Measurements from ENCODE around the gene MEP1A. TPM values are rescaled to one million over a fixed set of nuclear protein-coding genes. Genes with fewer than 3 reads are reported as not detected.
"Not testable (repeated sequence)": the region's sequence is repeated elsewhere in the genome, so short reads cannot be mapped to it uniquely, and the experiment has no call there.

MEP1A gene, protein sequence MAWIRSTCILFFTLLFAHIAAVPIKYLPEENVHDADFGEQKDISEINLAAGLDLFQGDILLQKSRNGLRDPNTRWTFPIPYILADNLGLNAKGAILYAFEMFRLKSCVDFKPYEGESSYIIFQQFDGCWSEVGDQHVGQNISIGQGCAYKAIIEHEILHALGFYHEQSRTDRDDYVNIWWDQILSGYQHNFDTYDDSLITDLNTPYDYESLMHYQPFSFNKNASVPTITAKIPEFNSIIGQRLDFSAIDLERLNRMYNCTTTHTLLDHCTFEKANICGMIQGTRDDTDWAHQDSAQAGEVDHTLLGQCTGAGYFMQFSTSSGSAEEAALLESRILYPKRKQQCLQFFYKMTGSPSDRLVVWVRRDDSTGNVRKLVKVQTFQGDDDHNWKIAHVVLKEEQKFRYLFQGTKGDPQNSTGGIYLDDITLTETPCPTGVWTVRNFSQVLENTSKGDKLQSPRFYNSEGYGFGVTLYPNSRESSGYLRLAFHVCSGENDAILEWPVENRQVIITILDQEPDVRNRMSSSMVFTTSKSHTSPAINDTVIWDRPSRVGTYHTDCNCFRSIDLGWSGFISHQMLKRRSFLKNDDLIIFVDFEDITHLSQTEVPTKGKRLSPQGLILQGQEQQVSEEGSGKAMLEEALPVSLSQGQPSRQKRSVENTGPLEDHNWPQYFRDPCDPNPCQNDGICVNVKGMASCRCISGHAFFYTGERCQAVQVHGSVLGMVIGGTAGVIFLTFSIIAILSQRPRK
- total RNA-seq = 1 to 10 TPM in 1 of 3 donors, under 1 TPM in 1, not detected in 1; 0.29 to 1.3 TPM

DNA sequence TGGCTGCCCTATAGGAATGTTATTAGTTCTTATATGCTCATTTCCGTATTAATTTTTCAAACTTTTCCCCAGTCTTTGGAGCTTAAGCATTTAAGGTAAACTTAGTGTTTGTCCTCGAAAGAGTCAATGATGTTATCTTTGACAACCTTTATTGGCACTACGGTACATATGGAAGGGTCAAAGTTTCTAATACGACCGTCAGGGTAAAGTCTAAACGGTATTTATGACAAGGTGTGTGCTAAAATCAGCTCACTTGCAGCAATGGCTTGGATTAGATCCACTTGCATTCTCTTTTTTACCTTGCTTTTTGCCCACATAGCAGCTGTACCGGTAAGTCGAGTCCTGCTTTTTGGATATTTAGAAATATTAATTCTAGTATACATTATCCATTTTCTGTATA lies at the start of gene MEP1A:
TSS of gene MEP1A (plus strand) at position 252 of the 400 bp plus-strand sequence. CDS start at position 262, 10 bp downstream.
- intact Hi-C loops (cut with DNase I; ENCODE audit: low total_unique reads) = no loop called here
- no peaks in the 10 kb centered on the region for H3K36me3 ChIP-seq
- DNase-seq (ENCODE audit: low spot score in 2 of 2) = no peak
- no peaks in the 10 kb centered on the region for H3K4me1 ChIP-seq
- H3K27ac ChIP-seq = no peak within 1 kb of the TSS
- H3K4me3 ChIP-seq = no peak within 1 kb of the TSS
- no peaks in the 10 kb centered on the region for H3K9me3 ChIP-seq
- TF ChIP-seq POLR2A (IDR thresholded peaks at IDR 0.05) (no peak), POLR2AphosphoS5 (IDR thresholded peaks at IDR 0.05) (no peak)
- TF ChIP-seq, protein P1, sequence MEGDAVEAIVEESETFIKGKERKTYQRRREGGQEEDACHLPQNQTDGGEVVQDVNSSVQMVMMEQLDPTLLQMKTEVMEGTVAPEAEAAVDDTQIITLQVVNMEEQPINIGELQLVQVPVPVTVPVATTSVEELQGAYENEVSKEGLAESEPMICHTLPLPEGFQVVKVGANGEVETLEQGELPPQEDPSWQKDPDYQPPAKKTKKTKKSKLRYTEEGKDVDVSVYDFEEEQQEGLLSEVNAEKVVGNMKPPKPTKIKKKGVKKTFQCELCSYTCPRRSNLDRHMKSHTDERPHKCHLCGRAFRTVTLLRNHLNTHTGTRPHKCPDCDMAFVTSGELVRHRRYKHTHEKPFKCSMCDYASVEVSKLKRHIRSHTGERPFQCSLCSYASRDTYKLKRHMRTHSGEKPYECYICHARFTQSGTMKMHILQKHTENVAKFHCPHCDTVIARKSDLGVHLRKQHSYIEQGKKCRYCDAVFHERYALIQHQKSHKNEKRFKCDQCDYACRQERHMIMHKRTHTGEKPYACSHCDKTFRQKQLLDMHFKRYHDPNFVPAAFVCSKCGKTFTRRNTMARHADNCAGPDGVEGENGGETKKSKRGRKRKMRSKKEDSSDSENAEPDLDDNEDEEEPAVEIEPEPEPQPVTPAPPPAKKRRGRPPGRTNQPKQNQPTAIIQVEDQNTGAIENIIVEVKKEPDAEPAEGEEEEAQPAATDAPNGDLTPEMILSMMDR (IDR thresholded peaks at IDR 0.05) = no peak
- no peaks in the 10 kb centered on the region for H3K27me3 ChIP-seq

DNA sequence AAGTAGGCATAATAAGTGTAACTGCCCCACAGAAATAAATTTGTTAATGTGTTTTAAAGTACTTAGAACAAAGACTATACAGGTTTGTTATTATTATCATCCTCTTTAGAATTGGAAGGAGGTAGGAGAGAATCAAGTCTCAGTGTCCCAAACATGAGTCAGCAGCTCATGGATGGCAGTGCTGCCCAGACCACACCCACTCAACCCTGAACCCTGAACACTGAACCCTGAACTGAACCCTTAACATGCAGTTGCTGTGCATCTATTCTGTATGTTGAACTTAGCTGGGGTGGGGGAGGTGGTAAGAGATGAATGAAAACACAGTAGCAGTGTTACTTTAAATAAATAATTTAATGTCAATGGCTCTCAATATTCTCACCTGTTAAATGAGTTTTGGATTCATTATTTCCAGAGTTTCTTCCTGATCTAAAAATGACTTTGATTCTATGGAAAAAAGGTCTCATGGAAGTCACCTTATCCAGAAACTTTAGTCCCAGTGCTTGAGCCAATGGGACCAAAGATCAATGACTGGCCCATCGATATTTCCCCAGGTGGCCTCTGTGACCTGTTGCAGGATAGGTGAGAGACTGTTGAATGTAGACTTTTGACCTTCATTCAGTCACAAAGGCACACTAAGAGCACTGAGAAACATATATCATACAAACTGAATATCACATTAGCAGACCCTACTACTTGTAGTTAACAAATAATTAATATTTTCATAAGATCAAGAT lies 49.6 kb upstream of the MEP1A start:
- H3K4me3 ChIP-seq = no peak overlapping the region
- TF ChIP-seq POLR2A (IDR thresholded peaks at IDR 0.05) (no peak), POLR2AphosphoS5 (IDR thresholded peaks at IDR 0.05) (no peak)
- TF ChIP-seq, protein P1 (IDR thresholded peaks at IDR 0.05) = no peak
- intact Hi-C loops (cut with DNase I; ENCODE audit: low total_unique reads) = no loop called here

DNA sequence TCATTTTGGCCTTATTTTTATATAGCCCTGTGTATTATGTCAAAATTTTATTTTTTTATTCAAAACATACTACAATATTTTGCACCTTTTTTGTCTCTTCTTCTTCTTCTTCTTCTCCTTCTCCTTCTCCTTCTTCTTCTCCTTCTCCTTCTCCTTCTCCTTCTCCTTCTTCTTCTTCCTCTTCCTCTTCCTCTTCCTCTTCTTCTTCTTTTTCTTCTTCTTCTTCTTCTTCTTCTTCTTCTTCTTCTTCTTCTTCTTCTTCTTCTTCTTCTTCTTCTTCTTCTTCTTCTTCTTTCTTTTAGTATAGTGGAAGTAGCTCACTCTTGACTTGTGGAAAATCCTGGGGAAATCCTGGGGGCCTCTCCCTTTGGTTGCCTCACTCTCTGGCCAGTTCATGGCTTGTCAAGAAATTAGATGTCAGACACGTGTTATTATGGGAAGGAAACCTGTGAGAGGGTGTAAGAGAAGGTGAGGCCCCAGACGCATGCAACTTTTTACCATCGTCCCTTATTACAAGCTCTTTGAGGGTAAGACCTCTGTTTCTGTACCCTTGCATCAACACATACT lies 48.9 kb upstream of the MEP1A start:
- DNase-seq (ENCODE audit: low spot score in 2 of 2); H3K36me3 ChIP-seq; H3K27ac ChIP-seq; H3K9me3 ChIP-seq; H3K4me3 ChIP-seq; H3K27me3 ChIP-seq; H3K4me1 ChIP-seq; intact Hi-C loops (cut with DNase I; ENCODE audit: low total_unique reads): not testable (repeated sequence)

More for the DNA sequence above, 49.6 kb upstream of the MEP1A start:
- no peaks in the 10 kb centered on the region for H3K4me1 ChIP-seq
- DNase-seq (ENCODE audit: low spot score in 2 of 2) = no peak
- no peak overlapping the region for H3K27ac ChIP-seq
- H3K9me3 ChIP-seq = no peaks in the 10 kb centered on the region
- no peaks in the 10 kb centered on the region for H3K36me3 ChIP-seq
- H3K27me3 ChIP-seq = no peaks in the 10 kb centered on the region

DNA sequence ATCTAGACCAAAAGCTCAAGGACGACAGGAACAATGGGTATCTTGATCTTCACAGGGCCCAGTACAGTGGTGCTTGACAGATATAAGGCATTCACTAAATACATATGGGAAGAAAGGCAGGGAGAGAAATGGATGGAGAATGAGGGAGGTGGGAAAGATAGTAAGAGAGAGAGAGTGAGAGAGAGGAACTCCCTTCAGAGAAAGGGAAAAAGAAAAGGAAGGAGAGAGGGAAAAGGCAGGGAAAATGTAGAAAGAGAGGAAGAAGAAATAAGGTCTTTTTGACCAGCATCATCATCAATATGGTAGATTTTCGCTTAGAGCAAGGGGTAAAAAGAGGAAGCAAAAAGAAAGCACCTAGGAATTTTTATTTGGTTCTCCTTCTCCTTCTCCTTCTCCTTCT lies 47.2 kb upstream of the MEP1A start:
- intact Hi-C loops (cut with DNase I; ENCODE audit: low total_unique reads) = no loop called here
- Histone ChIP-seq H3K27me3 (no peaks in the 10 kb centered on the region), H3K36me3 (no peaks in the 10 kb centered on the region), H3K4me3 (no peak overlapping the region), H3K4me1 (no peaks in the 10 kb centered on the region), H3K9me3 (no peaks in the 10 kb centered on the region), H3K27ac (no peak overlapping the region)
- no peak for DNase-seq (ENCODE audit: low spot score in 2 of 2)
- TF ChIP-seq POLR2A (IDR thresholded peaks at IDR 0.05) (no peak), POLR2AphosphoS5 (IDR thresholded peaks at IDR 0.05) (no peak)
- TF ChIP-seq, protein P1 (IDR thresholded peaks at IDR 0.05) = no peak

DNA sequence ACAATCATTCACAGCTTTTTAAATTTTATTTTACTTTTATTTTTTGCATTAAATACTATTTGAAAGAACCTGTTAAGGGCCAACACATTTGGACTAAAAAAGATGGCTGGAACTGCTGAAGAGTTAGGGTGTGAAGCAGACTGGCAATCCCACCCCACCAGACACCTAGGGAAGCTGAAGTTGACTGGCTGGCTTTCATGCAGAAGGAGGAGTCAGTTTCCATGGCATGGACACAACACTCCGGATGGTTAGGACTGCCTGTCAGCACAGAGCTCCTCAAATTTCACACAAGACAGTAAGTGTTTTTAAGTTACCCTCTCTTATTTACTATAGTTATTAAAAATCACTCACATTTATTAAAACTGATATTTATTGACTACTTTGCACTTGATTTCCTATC lies 46.5 kb upstream of the MEP1A start, which contains the start of gene ANKRD66:
TSS of gene ANKRD66 (plus strand) at position 238 of the 400 bp plus-strand sequence. CDS start 5,016 bp downstream, outside the sequence.
- intact Hi-C loops (cut with DNase I; ENCODE audit: low total_unique reads) = no loop called here
- Histone ChIP-seq H3K36me3 (no peaks in the 10 kb centered on the region), H3K4me3 (no peak within 1 kb of the TSS), H3K4me1 (no peaks in the 10 kb centered on the region), H3K9me3 (no peaks in the 10 kb centered on the region), H3K27me3 (no peaks in the 10 kb centered on the region), H3K27ac (no peak within 1 kb of the TSS)
- TF ChIP-seq POLR2A (IDR thresholded peaks at IDR 0.05) = no peak
- no peak for TF ChIP-seq POLR2AphosphoS5 (IDR thresholded peaks at IDR 0.05)
- TF ChIP-seq, protein P1 (IDR thresholded peaks at IDR 0.05) = no peak
- DNase-seq (ENCODE audit: low spot score in 2 of 2) = no peak
